GM18505 (cell line): ENCODE measurements around the gene RHEBL1.

Experiments used
- ATAC-seq: cut with Tn5 transposase; IDR thresholded peaks from one replicate; pipeline ENCODE4 v1.9.1; 2021; ENCODE audit not compliant: unreplicated experiment
- POLR2A ChIP-seq: IDR thresholded peaks from 4 replicates; pipeline ENCODE4 v1.6.1; 2011; ENCODE audit warnings: borderline replicate concordance; ENCODE audit not compliant: insufficient read depth, insufficient read length; ENCODE audit errors: extremely low read depth

The RHEBL1 gene

GRCh38 chr12:49054096-49054495 lies 15.7 kb downstream of the RHEBL1 start:
- no peak for ATAC-seq

GRCh38 chr12:49052451-49053208 lies 17.1 kb downstream of the RHEBL1 start:
- no peak for ATAC-seq
- TF ChIP-seq POLR2A: no peak

More at GRCh38 chr12:49054096-49054495, 15.7 kb downstream of the RHEBL1 start:
- TF ChIP-seq POLR2A: no peak

DNA sequence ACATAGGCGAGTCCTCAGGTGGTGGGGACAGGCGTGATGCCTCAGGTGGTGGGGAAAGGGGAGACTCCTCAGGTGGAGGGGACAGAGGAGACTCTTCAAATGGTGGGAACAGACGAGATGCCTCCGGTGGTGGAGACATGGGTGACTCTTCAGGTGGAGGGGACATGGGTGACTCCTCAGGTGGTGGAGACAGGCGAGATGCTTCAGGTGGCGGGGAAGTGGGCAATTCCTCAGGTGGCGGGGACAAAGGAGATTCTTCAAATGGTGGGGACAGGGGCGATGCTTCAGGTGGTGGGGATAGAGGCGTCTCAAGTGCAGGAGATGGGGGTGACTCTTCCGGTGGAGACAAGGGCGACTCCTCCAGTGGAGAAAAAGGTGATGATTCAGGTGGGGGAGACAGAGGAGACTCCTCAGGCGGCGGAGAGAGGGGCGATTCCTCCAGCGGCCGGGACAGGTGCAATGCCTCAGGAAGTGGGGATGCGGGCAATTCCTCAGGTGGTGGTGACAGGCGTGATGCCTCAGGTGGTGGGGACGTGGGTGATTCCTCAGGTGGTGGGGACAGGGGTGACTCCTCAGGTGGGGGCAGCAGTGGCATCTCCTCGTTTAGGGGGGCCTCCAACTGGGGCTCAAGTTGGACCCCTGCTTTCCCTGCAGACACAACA lies 17.9 kb downstream of the RHEBL1 start:
- no peak for TF ChIP-seq POLR2A
- no peak for ATAC-seq

DNA sequence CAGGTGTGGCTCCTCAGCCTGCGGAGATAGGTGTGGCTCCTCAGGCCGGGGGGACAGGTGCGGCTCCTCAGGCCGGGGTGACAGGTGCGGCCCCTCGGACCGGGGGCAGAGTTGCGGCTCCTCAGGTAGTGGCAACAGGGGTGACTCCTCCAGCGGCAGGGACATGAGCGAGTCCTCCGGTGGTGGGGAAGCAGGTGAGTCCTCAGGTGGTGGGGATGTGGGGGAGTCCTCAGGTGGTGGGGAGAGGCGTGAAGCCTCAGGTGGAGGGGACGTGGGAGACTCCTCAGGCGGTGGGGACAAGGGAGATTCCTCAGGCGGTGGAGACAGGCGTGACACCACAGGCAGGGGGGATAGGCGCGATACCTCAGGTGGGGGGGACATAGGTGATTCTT lies 18.4 kb downstream of the RHEBL1 start:
- TF ChIP-seq POLR2A: no peak
- no peak for ATAC-seq

DNA sequence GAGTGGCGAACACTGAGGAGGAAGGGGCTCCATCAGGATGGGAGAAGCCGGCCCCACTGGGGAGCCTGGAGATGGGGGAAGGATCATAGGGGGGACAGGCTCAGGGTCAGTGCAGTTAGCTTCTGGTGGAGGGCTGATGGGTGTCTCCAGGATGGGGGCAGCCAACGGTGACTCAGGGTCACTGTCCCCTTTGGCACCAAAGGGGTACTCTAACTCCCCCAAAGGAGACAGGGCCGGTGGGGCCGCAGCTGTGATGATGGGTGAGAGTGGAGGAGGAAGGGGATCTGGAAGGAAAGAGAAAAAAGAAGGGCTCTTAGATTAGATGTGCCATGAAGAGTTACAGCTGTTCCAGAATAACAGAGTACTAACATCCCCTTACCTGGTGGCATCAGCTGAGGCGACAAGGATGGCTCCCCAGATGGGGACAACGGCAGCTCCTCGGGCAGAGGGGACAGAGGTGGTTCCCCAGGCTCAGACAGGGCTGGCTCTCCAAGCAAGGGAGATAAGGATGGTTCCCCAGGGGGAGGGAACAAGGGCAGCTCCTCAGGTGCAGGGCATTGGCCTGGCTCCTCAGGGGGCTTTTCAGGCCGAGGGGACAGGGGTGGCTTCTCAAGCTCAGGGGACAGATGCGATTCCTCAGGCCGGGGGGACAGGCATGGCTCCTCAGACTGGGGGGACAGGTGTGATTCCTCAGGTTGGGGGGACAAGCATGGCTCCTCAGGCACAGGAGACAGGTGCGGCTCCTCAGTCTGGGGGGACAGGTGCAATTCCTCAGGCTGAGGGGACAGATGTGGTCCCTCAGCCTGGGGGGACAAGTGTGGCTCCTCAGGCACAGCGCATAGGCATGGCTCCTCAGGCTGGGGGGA lies 19.0 kb downstream of the RHEBL1 start:
- no peak for TF ChIP-seq POLR2A
- no peak for ATAC-seq

GRCh38 chr12:49049566-49050224 lies 20.1 kb downstream of the RHEBL1 start:
- no peak for TF ChIP-seq POLR2A
- no peak for ATAC-seq

GRCh38 chr12:49048953-49049352 lies 20.8 kb downstream of the RHEBL1 start:
- no peak for ATAC-seq
- no peak for TF ChIP-seq POLR2A

DNA sequence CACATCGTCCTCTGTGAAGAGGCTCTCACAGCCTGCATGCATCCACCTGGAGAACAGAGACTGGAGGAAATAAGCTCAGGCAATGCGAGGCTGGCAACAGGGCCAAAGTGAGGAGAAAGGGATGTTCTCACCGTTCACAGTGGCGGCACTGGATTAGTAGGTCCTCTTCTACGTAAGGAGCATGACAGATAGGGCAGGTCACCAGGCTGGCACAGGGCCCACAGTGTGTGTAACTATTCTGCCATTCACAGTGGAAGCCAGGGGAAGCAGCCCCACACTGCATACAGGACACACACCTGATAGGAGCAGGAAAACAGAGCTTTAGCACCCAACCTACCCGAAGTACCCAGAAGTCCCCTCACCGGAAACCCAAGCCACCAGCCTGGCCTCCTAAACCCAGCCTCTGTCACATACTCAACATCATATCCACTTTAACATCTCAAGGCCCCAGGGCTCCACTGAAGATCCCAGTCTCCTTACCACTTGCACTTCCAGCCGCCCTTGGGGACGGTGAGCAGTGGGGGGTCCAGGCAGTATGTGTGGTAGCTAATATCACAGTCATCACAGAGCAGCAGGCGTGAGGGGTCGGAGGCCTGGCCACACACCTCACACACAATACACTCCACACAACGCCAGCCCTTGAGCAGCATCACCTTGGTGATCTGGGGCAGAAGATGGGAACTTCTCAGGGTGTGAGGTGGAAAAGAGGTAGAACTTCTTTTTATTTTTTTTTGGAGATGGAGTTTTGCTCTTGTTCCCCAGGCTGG lies 23.5 kb downstream of the RHEBL1 start:
- ATAC-seq: no peak
- TF ChIP-seq POLR2A: no peak

GRCh38 chr12:49044660-49045059 lies 25.1 kb downstream of the RHEBL1 start:
- ATAC-seq: no peak
- TF ChIP-seq POLR2A: no peak

GRCh38 chr12:49043856-49044258 lies 25.9 kb downstream of the RHEBL1 start:
- TF ChIP-seq POLR2A: no peak
- no peak for ATAC-seq

DNA sequence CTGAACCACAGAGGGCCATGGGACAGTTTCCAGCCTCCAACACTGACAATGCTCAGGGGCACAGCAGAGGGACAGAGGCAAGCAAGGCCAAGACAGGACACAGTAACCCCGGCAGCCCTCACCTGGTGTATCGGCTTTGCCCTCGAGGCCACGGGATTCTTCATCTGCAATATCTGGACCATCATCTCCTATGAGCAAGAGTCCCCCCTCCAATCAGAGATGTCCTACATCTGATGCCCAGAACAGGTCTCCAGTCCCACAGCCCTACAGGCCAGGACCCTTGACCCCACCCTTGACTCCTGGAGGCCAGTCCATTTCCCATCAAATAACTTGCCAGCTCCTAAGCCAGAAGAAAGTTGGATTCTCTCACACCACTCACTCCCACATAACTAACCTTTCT lies 26.5 kb downstream of the RHEBL1 start:
- no peak for ATAC-seq
- no peak for TF ChIP-seq POLR2A

GRCh38 chr12:49041881-49042484 lies 27.8 kb downstream of the RHEBL1 start:
- no peak for ATAC-seq
- TF ChIP-seq POLR2A: no peak
